ENCODE results near the gene RAB17.

Gene RAB17

DNA sequence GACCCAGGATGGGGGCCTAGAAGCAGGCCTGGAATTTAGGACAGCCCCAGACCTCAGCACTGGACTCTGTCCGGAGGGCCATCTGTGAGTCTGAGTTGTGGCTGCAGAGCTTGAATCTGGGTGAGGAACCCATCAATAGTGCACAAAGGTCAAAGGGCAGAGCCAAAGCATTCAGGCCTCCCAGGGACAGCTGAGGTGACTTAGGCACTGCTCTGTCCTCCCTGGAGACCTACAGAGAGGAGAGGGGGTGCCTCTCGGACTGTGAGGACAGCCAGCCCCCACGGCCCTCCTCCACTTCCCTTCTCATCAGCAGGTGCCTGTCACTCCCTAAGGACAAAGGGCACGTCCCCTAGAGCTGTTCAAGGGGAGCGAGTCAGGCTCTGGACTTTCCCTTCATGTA is 49.3 kb downstream of the RAB17 start:
- Histone ChIP-seq H3K79me2 (ENCODE audit: low read length) (no peaks in the 10 kb centered on the region), H3K4me1 (ENCODE audit: low read length) (no peaks in the 10 kb centered on the region), H3K36me3 (replicated peaks; ENCODE audit: insufficient read depth, low read length) (no peaks in the 10 kb centered on the region), H3K9me3 (replicated peaks; ENCODE audit: insufficient read depth, low read length) (no peaks in the 10 kb centered on the region), H3F3A (ENCODE audit: insufficient read depth, low read length) (no peaks in the 10 kb centered on the region), H4K20me1 (ENCODE audit: insufficient read depth, low read length) (no peaks in the 10 kb centered on the region), H3K4me3 (ENCODE audit: low read length) (no peak overlapping the region), H3K9me2 (replicated peaks; ENCODE audit: insufficient read depth, low read length) (no peaks in the 10 kb centered on the region), H3K27me3 (replicated peaks; ENCODE audit: insufficient read depth, low read length) (no peaks in the 10 kb centered on the region), H2AFZ (ENCODE audit: low read length) (no peak overlapping the region), H3K4me2 (ENCODE audit: low read depth, low read length) (no peak overlapping the region), H3K9ac (ENCODE audit: low read length) (no peak overlapping the region), H3K27ac (ENCODE audit: low read length) (no peak overlapping the region)
- TF ChIP-seq, protein P1, sequence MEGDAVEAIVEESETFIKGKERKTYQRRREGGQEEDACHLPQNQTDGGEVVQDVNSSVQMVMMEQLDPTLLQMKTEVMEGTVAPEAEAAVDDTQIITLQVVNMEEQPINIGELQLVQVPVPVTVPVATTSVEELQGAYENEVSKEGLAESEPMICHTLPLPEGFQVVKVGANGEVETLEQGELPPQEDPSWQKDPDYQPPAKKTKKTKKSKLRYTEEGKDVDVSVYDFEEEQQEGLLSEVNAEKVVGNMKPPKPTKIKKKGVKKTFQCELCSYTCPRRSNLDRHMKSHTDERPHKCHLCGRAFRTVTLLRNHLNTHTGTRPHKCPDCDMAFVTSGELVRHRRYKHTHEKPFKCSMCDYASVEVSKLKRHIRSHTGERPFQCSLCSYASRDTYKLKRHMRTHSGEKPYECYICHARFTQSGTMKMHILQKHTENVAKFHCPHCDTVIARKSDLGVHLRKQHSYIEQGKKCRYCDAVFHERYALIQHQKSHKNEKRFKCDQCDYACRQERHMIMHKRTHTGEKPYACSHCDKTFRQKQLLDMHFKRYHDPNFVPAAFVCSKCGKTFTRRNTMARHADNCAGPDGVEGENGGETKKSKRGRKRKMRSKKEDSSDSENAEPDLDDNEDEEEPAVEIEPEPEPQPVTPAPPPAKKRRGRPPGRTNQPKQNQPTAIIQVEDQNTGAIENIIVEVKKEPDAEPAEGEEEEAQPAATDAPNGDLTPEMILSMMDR (IDR thresholded peaks at IDR 0.05; ENCODE audit: low read length) = no peak
- no peak for TF ChIP-seq EZH2phosphoT487 (IDR thresholded peaks at IDR 0.05; ENCODE audit: low read length)
- no peak for TF ChIP-seq EZH2 (optimal IDR thresholded peaks at IDR 0.05; ENCODE audit: low read depth, low read length)
- DNase-seq = no peak

DNA sequence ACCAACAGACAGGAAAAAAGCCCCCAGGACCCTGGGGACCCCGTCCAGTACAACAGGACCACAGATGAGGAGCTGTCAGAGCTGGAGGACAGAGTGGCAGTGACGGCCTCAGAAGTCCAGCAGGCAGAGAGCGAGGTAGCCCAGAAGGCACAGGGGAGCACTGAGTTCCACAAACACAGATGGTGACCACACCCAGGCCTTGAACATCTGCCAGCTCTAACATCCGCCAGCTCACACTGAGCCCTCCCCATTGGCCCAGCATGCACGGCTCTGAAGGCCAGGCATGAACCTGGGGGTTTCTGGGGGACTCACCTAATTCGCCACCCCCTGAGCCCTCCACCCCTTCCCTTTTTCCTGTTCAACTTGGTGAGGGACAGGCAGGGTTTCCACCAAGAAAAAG is 49.7 kb downstream of the RAB17 start:
- no peaks in the 10 kb centered on the region for H3K4me1 ChIP-seq (ENCODE audit: low read length)
- H3K4me2 ChIP-seq (ENCODE audit: low read depth, low read length) = no peak overlapping the region
- no peaks in the 10 kb centered on the region for H3K79me2 ChIP-seq (ENCODE audit: low read length)
- H3K9ac ChIP-seq (ENCODE audit: low read length) = no peak overlapping the region
- H3K4me3 ChIP-seq (ENCODE audit: low read length) = no peak overlapping the region
- H3K9me2 ChIP-seq (replicated peaks; ENCODE audit: insufficient read depth, low read length) = no peaks in the 10 kb centered on the region
- H3K9me3 ChIP-seq (replicated peaks; ENCODE audit: insufficient read depth, low read length) = no peaks in the 10 kb centered on the region
- no peaks in the 10 kb centered on the region for H3F3A ChIP-seq (ENCODE audit: insufficient read depth, low read length)
- H3K27ac ChIP-seq (ENCODE audit: low read length) = no peak overlapping the region
- TF ChIP-seq EZH2phosphoT487 (IDR thresholded peaks at IDR 0.05; ENCODE audit: low read length) (no peak), EZH2 (optimal IDR thresholded peaks at IDR 0.05; ENCODE audit: low read depth, low read length) (no peak)
- TF ChIP-seq, protein P1 (IDR thresholded peaks at IDR 0.05; ENCODE audit: low read length) = no peak
- H4K20me1 ChIP-seq (ENCODE audit: insufficient read depth, low read length) = no peaks in the 10 kb centered on the region
- H2AFZ ChIP-seq (ENCODE audit: low read length) = no peak overlapping the region
- no peak for DNase-seq
- no peaks in the 10 kb centered on the region for H3K27me3 ChIP-seq (replicated peaks; ENCODE audit: insufficient read depth, low read length)
- no peaks in the 10 kb centered on the region for H3K36me3 ChIP-seq (replicated peaks; ENCODE audit: insufficient read depth, low read length)

DNA sequence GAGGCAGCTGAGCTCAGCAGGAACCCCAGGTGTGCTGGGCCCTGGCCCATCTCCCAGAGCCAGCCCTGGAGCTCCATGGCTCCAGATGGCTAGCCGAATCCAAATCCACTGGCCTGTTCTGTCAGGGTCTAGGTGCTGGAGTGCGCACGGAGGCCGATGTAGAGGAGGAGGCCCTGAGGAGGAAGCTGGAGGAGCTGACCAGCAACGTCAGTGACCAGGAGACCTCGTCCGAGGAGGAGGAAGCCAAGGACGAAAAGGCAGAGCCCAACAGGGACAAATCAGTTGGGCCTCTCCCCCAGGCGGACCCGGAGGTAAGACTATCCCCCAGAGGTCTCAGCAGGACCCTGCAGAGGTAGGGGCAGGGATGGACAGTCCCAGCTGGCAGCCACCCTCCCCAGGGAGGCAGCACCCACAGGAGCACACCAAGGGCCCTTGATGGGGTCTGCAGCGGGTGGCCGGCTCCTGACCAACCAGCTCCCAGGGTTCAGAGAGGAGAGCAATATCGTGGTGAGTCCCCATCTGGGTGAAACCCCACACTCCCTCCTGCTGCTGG is 50.2 kb downstream of the RAB17 start:
- no peaks in the 10 kb centered on the region for H3F3A ChIP-seq (ENCODE audit: insufficient read depth, low read length)
- H3K9ac ChIP-seq (ENCODE audit: low read length) = no peak overlapping the region
- no peaks in the 10 kb centered on the region for H4K20me1 ChIP-seq (ENCODE audit: insufficient read depth, low read length)
- H2AFZ ChIP-seq (ENCODE audit: low read length) = no peak overlapping the region
- TF ChIP-seq EZH2 (optimal IDR thresholded peaks at IDR 0.05; ENCODE audit: low read depth, low read length) (no peak), EZH2phosphoT487 (IDR thresholded peaks at IDR 0.05; ENCODE audit: low read length) (no peak)
- TF ChIP-seq, protein P1 (IDR thresholded peaks at IDR 0.05; ENCODE audit: low read length) = no peak
- H3K36me3 ChIP-seq (replicated peaks; ENCODE audit: insufficient read depth, low read length) = no peaks in the 10 kb centered on the region
- no peaks in the 10 kb centered on the region for H3K27me3 ChIP-seq (replicated peaks; ENCODE audit: insufficient read depth, low read length)
- no peak for DNase-seq
- H3K9me3 ChIP-seq (replicated peaks; ENCODE audit: insufficient read depth, low read length) = no peaks in the 10 kb centered on the region
- no peak overlapping the region for H3K4me2 ChIP-seq (ENCODE audit: low read depth, low read length)
- H3K9me2 ChIP-seq (replicated peaks; ENCODE audit: insufficient read depth, low read length) = no peaks in the 10 kb centered on the region
- H3K4me1 ChIP-seq (ENCODE audit: low read length) = no peaks in the 10 kb centered on the region
- no peak overlapping the region for H3K4me3 ChIP-seq (ENCODE audit: low read length)
- no peaks in the 10 kb centered on the region for H3K79me2 ChIP-seq (ENCODE audit: low read length)
- H3K27ac ChIP-seq (ENCODE audit: low read length) = no peak overlapping the region
